ENCODE results near the gene PLBD2. TPM values are rescaled to one million over a fixed set of nuclear protein-coding genes. Genes with fewer than 3 reads are reported as not detected.

Gene PLBD2
- total RNA-seq, 3 donors from 2014 or later: 15.4 to 59.8 (median 26.9) TPM

GRCh38 chr12:113397497-113398197, 39.3 kb downstream of the PLBD2 start:
- H3K27me3 ChIP-seq: peaks cover 0 to 16% of the 10 kb centered on the region in 2 donors
- no peak overlapping the region for H3K27ac ChIP-seq
- no peak for DNase-seq (ENCODE audit: low spot score in 2 of 2)
- TF ChIP-seq POLR2AphosphoS5 (IDR thresholded peaks at IDR 0.05) (no peak), CTCF (IDR thresholded peaks at IDR 0.05) (no peak), POLR2A (IDR thresholded peaks at IDR 0.05) (no peak)
- no peaks in the 10 kb centered on the region for H3K9me3 ChIP-seq
- intact Hi-C loops (cut with DNase I; ENCODE audit: low total_unique reads): no loop called here
- H3K4me3 ChIP-seq: no peak overlapping the region
- no peaks in the 10 kb centered on the region for H3K4me1 ChIP-seq
- H3K36me3 ChIP-seq: no peaks in the 10 kb centered on the region

DNA sequence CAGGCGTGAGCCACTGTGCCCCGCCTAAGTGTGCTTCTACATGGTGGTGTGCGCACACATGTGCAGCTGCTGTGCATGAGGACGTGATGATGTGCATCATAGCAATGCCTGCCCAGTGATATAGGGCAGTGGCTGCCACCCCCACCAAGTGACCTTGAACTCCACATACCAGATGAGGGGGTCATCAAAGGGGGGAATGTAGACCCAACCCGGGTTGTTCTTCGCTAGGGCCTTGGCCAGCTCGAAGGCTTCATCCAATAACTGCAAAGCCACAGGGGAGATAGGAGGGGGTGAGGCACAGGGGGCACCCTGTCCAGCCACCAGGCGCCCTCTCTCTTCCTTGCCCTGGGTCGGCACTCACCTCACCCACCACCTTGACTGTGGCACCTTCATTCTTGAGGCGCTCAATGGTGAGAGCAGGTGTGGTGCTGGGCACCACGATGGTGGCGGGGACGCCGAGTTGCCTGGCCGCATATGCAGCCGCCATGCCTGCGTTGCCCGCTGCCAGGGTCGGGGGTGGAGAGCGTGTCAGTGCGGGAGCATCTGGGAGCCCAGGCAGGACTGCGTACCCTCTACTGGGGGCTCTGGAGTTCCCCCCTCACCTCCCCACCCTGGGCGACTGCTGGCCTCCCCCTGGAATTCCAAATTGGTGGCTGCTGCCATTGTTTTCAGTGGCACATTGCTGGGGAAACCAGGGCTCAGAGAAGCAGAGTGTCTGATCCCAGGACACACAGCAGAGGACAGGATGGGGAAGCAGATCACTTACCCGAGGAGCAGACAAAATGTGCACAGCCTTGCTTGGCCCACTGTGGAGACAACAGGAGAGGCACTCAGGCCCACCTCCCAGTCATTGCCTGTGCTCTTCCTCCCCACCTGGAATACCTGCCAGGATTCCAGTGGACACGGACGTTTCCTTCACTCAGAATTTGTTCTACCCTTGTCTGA, 40.2 kb downstream of the PLBD2 start:
- H3K36me3 ChIP-seq: no peaks in the 10 kb centered on the region
- H3K4me1 ChIP-seq: no peaks in the 10 kb centered on the region
- DNase-seq (ENCODE audit: low spot score in 2 of 2): no peak
- H3K9me3 ChIP-seq: no peaks in the 10 kb centered on the region
- TF ChIP-seq POLR2A (IDR thresholded peaks at IDR 0.05) (no peak), CTCF (IDR thresholded peaks at IDR 0.05) (no peak), POLR2AphosphoS5 (IDR thresholded peaks at IDR 0.05) (no peak)
- peaks cover 0 to 16% of the 10 kb centered on the region in 2 donors for H3K27me3 ChIP-seq
- intact Hi-C loops (cut with DNase I; ENCODE audit: low total_unique reads): no loop called here
- no peak overlapping the region for H3K4me3 ChIP-seq
- no peak overlapping the region for H3K27ac ChIP-seq

DNA sequence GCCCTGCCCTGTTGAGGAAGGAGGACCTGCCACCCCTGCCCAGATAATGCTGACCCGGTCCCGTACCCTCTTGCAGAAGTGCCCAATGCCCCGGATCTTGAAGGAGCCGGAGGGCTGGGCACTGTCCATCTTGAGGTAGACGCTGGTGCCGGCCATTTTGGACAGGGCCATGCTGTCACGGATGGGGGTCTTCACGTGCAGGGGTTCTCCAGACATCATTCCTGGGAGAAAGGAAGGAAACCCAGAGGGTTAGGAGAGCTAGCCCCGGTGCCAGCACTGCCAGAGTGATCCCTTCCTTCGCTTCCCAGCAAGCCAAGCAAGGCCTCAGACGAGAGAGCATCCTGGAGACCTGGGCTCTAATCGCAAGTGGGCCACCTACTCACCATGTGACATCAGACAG, 41.1 kb downstream of the PLBD2 start:
- peaks cover 0 to 16% of the 10 kb centered on the region in 2 donors for H3K27me3 ChIP-seq
- no peaks in the 10 kb centered on the region for H3K36me3 ChIP-seq
- intact Hi-C loops (cut with DNase I; ENCODE audit: low total_unique reads): no loop called here
- no peaks in the 10 kb centered on the region for H3K4me1 ChIP-seq
- TF ChIP-seq POLR2AphosphoS5 (IDR thresholded peaks at IDR 0.05) (no peak), POLR2A (IDR thresholded peaks at IDR 0.05) (no peak), CTCF (IDR thresholded peaks at IDR 0.05) (no peak)
- no peak overlapping the region for H3K4me3 ChIP-seq
- no peak overlapping the region for H3K27ac ChIP-seq
- DNase-seq (ENCODE audit: low spot score in 2 of 2): no peak
- H3K9me3 ChIP-seq: no peaks in the 10 kb centered on the region

DNA sequence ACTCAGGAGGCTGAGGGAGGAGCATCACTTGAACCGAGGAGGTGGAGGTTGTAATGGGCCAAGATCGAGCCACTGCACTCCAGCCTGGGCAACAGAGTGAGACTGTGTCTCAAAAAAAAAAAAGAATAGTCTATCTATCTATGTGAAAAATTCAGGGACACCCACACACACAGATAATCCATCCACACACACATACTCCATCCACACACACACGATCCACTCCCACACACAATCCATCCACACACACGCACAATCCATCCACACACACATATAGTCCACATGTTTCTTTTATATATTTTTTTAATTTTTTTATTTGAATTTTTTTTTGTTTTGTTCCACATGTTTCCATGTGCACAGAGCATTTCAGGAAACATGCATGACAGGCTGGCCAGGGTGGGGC, 42.0 kb downstream of the PLBD2 start:
- H3K4me1 ChIP-seq: no peaks in the 10 kb centered on the region
- H3K36me3 ChIP-seq: no peaks in the 10 kb centered on the region
- H3K9me3 ChIP-seq: no peaks in the 10 kb centered on the region
- intact Hi-C loops (cut with DNase I; ENCODE audit: low total_unique reads): no loop called here
- peaks cover 0 to 16% of the 10 kb centered on the region in 2 donors for H3K27me3 ChIP-seq
- no peak overlapping the region for H3K4me3 ChIP-seq
- DNase-seq (ENCODE audit: low spot score in 2 of 2): no peak
- H3K27ac ChIP-seq: no peak overlapping the region
- TF ChIP-seq POLR2AphosphoS5 (IDR thresholded peaks at IDR 0.05) (no peak), CTCF (IDR thresholded peaks at IDR 0.05) (no peak), POLR2A (IDR thresholded peaks at IDR 0.05) (no peak)

Measured in breast epithelium (tissue), 4 donors.